Epithelial cell of alveolus of lung (primary cell): ENCODE data around the gene AADAC. TPM values are rescaled to one million over a fixed set of nuclear protein-coding genes. Genes with fewer than 3 reads are reported as not detected.

Experiments
- total RNA-seq: library from RNA; depleted of rRNA; stranded (reverse); fragments of >200 nt; gene quantifications from 2 replicates; pipeline ENCODE4 v1.2.1, GENCODE V29; 2015

The AADAC gene, protein sequence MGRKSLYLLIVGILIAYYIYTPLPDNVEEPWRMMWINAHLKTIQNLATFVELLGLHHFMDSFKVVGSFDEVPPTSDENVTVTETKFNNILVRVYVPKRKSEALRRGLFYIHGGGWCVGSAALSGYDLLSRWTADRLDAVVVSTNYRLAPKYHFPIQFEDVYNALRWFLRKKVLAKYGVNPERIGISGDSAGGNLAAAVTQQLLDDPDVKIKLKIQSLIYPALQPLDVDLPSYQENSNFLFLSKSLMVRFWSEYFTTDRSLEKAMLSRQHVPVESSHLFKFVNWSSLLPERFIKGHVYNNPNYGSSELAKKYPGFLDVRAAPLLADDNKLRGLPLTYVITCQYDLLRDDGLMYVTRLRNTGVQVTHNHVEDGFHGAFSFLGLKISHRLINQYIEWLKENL
- 1.3 TPM in 1 of 2 replicates, not detected in the other for total RNA-seq

DNA sequence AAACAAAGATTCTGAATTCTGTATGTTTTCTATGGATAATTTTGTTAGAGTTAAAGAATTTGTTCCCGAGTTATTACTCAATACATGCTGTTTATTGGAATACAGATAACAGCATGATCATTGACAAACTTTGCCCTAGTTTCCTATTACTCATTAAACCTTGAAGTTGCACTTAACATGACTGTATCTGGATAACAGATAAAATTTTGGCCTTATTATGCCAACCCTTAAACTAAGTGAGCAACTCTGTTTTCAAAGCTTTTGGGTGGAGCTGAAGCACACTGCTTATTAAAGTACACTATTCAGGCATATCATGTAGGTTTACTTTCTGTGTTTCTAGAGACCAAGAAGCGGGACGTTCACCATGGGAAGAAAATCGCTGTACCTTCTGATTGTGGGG, at the start of gene AADAC:
Gene AADAC (plus strand): TSS at position 318 of the 400 bp plus-strand sequence. CDS start 47 bp downstream, at position 365.

DNA sequence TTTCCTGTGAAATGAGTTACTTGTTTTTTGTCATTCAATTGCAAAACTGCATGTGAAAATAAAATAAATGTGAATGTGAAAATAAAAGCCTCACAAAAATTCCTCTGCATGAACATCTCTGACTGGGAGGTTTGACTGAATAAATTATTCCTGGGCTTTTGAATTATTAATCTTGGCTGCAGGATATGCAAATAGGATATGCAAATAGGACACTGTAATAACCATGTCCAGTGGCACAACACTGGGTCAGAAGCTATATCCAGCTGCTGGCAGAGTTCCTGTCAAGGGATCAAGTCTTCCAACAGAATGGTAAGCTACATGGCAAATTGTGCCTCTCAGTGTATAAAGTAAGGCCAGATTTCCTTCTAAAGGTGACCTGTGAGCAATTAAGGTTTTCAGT, 59.5 kb downstream of the AADAC start, which contains the start of gene SUCNR1:
Gene SUCNR1 (plus strand): TSS at position 246 of the 400 bp plus-strand sequence. CDS start 6,250 bp downstream, outside the sequence.

Other genes starting within 250 kb of the AADAC start
- gene AADACL2, start 80.2 kb upstream of the AADAC start, total RNA-seq, result not detected in 2 replicates
- 0.16 and 0.26 TPM in 2 replicates for gene SUCNR1, start 59.5 kb downstream of the AADAC start, total RNA-seq